ENCODE results near the gene TSPAN32.
"Not testable (repeated sequence)": the region's sequence is repeated elsewhere in the genome, so short reads cannot be mapped to it uniquely, and the experiment has no call there.

The TSPAN32 gene

DNA sequence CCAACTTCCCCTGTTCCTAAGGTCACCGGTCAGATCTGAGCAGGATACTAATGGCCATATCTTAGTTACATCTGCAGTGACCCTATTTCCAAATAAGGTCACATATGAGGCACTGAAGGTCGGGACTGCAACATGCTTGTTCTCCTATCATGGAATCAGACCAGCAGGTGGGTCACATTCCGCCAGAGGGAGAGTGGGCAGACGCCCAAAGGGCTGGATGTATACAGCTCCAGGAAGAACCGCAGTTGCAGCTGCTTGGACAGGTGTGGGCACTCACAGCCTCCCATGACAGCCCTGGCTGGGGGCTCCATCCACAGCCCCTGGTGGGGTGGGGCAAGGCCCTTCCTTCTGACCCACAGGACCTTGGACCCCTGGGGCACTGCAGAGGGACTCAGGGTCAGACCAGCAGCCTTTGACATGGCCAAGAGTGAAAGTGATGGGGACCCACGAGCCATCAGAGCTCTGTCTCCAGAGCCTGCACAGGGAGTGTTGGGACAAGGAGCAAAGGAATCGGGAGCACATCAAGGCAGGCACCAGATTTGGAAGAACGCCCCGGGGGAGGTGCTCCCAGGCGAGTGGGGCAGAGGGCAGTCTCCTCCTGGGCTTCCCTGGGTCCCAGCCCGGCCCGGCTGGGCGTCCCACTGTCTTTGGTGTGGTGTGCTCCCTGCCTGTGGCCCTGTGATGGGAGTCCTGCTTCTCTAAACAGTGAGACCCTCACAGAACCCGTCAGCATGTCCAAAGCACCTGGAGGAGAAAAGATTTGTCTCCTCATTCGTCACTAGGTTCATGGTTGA, 62.0 kb downstream of the TSPAN32 start:
- H3K9me3 ChIP-seq (ENCODE audit: control insufficient read depth, insufficient read depth, low read depth, low read length): no peaks in the 10 kb centered on the region
- TF ChIP-seq ZNF530 (tag by site-specific recombination; IDR thresholded peaks at IDR 0.05; ENCODE audit: low read depth) (no peak), ZNF239 (tag by site-specific recombination; IDR thresholded peaks at IDR 0.05) (no peak), OSR2 (tag by site-specific recombination; IDR thresholded peaks at IDR 0.05) (no peak), ZNF19 (tag by site-specific recombination; IDR thresholded peaks at IDR 0.05; ENCODE audit: low read depth) (no peak), ZNF184 (tag by site-specific recombination; IDR thresholded peaks at IDR 0.05) (no peak), ZFP37 (tag by site-specific recombination; IDR thresholded peaks at IDR 0.05) (no peak), ZNF747 (tag by site-specific recombination; IDR thresholded peaks at IDR 0.05) (no peak), SALL2 (tag by site-specific recombination; IDR thresholded peaks at IDR 0.05; ENCODE audit: borderline replicate concordance) (no peak), ZNF571 (tag by site-specific recombination; IDR thresholded peaks at IDR 0.05) (no peak), ZNF433 (tag by site-specific recombination; IDR thresholded peaks at IDR 0.05; ENCODE audit: low read depth) (no peak), KLF8 (tag by site-specific recombination; IDR thresholded peaks at IDR 0.05) (no peak), ZSCAN16 (tag by site-specific recombination; IDR thresholded peaks at IDR 0.05) (no peak), ZNF561 (tag by site-specific recombination; IDR thresholded peaks at IDR 0.05; ENCODE audit: borderline replicate concordance) (no peak), ZNF837 (tag by site-specific recombination; IDR thresholded peaks at IDR 0.05) (no peak), MYNN (tag by site-specific recombination; IDR thresholded peaks at IDR 0.05; ENCODE audit: borderline replicate concordance) (no peak), ZNF529 (tag by site-specific recombination; IDR thresholded peaks at IDR 0.05; ENCODE audit: insufficient replicate concordance) (no peak)
- TF ChIP-seq, protein P1, sequence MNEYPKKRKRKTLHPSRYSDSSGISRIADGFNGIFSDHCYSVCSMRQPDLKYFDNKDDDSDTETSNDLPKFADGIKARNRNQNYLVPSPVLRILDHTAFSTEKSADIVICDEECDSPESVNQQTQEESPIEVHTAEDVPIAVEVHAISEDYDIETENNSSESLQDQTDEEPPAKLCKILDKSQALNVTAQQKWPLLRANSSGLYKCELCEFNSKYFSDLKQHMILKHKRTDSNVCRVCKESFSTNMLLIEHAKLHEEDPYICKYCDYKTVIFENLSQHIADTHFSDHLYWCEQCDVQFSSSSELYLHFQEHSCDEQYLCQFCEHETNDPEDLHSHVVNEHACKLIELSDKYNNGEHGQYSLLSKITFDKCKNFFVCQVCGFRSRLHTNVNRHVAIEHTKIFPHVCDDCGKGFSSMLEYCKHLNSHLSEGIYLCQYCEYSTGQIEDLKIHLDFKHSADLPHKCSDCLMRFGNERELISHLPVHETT (tag by site-specific recombination; IDR thresholded peaks at IDR 0.05): no peak
- TF ChIP-seq, protein P2, sequence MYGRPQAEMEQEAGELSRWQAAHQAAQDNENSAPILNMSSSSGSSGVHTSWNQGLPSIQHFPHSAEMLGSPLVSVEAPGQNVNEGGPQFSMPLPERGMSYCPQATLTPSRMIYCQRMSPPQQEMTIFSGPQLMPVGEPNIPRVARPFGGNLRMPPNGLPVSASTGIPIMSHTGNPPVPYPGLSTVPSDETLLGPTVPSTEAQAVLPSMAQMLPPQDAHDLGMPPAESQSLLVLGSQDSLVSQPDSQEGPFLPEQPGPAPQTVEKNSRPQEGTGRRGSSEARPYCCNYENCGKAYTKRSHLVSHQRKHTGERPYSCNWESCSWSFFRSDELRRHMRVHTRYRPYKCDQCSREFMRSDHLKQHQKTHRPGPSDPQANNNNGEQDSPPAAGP (tag by site-specific recombination; IDR thresholded peaks at IDR 0.05): no peak
- TF ChIP-seq, protein P3, sequence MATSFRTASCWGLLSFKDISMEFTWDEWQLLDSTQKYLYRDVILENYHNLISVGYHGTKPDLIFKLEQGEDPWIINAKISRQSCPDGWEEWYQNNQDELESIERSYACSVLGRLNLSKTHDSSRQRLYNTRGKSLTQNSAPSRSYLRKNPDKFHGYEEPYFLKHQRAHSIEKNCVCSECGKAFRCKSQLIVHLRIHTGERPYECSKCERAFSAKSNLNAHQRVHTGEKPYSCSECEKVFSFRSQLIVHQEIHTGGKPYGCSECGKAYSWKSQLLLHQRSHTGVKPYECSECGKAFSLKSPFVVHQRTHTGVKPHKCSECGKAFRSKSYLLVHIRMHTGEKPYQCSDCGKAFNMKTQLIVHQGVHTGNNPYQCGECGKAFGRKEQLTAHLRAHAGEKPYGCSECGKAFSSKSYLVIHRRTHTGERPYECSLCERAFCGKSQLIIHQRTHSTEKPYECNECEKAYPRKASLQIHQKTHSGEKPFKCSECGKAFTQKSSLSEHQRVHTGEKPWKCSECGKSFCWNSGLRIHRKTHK (tag by site-specific recombination; IDR thresholded peaks at IDR 0.05): no peak
- TF ChIP-seq, protein P4, sequence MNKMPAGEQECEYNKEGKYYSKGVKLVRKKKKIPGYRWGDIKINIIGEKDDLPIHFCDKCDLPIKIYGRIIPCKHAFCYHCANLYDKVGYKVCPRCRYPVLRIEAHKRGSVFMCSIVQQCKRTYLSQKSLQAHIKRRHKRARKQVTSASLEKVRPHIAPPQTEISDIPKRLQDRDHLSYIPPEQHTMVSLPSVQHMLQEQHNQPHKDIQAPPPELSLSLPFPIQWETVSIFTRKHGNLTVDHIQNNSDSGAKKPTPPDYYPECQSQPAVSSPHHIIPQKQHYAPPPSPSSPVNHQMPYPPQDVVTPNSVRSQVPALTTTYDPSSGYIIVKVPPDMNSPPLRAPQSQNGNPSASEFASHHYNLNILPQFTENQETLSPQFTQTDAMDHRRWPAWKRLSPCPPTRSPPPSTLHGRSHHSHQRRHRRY (tag by site-specific recombination; IDR thresholded peaks at IDR 0.05): no peak
- H3K36me3 ChIP-seq (ENCODE audit: control insufficient read depth in 2 of 2, insufficient read depth in 1 of 2, low read length in 2 of 2): no peaks in the 10 kb centered on the region
- H3K4me3 ChIP-seq (ENCODE audit: low read depth, low read length): no peak overlapping the region
- ChIA-PET CTCF (interaction anchor here (0.6 kb wide), 1 partner anchor 65 kb away, joined by 3 read pairs; no protein-coding TSS in a partner anchor), POLR2A (interaction anchor here (3.1 kb wide), 1 partner anchor 14 kb away, joined by 16 read pairs; the partner anchor contains the start of gene CD81)
- no peak overlapping the region for H3K27ac ChIP-seq (ENCODE audit: extremely low read depth, low read depth, low read length)
- H3K4me1 ChIP-seq (ENCODE audit: control insufficient read depth, insufficient read depth, low read length): no peaks in the 10 kb centered on the region

GRCh38 chr11:2364386-2364785, 62.6 kb downstream of the TSPAN32 start:
- not testable (repeated sequence) for H3K4me1 ChIP-seq (ENCODE audit: control insufficient read depth, insufficient read depth, low read length); H3K27ac ChIP-seq (ENCODE audit: extremely low read depth, low read depth, low read length); H3K36me3 ChIP-seq (ENCODE audit: control insufficient read depth in 2 of 2, insufficient read depth in 1 of 2, low read length in 2 of 2); H3K4me3 ChIP-seq (ENCODE audit: low read depth, low read length); H3K9me3 ChIP-seq (ENCODE audit: control insufficient read depth, insufficient read depth, low read depth, low read length)
- ChIA-PET POLR2A (interaction anchor here (3.1 kb wide), 1 partner anchor 13 kb away, joined by 16 read pairs; the partner anchor contains the start of gene CD81), CTCF (interaction anchor here (0.6 kb wide), 1 partner anchor 65 kb away, joined by 3 read pairs; no protein-coding TSS in a partner anchor)
